ENCODE results near the gene IGSF23.

DNA sequence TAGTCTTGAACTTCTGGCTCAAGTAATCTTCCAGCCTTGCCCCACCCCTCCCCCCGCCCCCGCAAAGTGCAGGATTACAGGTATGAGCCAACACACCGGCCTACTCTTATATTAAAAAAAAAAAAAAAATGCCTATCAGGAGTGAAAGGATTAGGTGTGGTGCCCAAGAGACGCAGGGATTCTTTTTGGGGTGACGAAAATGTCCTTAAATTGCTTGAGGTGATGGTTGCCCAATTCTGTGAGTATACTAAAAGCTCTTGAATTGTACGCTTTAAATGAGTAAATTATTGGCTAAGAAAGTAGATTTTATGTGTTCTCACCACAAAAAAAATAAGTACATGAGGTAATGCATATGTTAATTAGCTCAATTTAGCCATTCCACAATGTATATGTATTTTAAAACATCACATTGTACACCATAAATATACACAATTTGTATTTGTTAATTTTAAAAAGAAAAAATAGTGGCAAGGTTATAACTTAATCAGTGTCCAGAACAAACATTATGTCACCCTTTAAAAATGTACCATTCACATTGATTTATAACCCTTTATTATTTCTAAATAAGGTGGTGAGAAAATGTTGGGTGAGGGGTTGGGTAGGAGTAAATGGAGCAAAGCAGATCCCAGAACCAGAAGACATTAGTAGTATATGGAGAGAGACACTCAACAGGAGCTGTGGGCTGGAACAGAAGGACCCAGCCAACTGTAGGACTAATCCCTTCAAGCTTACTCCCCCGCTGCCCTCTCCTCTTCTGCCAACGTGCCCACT, 3.9 kb downstream of the IGSF23 start:
- TF ChIP-seq, protein P1, sequence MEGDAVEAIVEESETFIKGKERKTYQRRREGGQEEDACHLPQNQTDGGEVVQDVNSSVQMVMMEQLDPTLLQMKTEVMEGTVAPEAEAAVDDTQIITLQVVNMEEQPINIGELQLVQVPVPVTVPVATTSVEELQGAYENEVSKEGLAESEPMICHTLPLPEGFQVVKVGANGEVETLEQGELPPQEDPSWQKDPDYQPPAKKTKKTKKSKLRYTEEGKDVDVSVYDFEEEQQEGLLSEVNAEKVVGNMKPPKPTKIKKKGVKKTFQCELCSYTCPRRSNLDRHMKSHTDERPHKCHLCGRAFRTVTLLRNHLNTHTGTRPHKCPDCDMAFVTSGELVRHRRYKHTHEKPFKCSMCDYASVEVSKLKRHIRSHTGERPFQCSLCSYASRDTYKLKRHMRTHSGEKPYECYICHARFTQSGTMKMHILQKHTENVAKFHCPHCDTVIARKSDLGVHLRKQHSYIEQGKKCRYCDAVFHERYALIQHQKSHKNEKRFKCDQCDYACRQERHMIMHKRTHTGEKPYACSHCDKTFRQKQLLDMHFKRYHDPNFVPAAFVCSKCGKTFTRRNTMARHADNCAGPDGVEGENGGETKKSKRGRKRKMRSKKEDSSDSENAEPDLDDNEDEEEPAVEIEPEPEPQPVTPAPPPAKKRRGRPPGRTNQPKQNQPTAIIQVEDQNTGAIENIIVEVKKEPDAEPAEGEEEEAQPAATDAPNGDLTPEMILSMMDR (IDR thresholded peaks at IDR 0.05; ENCODE audit: low read length), result no peak
- TF ChIP-seq EZH2 (optimal IDR thresholded peaks at IDR 0.05; ENCODE audit: low read depth, low read length) (no peak), EZH2phosphoT487 (IDR thresholded peaks at IDR 0.05; ENCODE audit: low read length) (no peak)
